H1 (cell line): ENCODE data around the gene HSPA1L.

Source experiments
- BCL11A ChIP-seq, 2 experiments: IDR thresholded peaks; one replicate each; pipeline ENCODE4 v1.6.1; 2011; ENCODE audit warnings: low read depth in 2 of 2, low read length in 2 of 2, mild to moderate bottlenecking in 2 of 2
- CEBPB ChIP-seq: IDR thresholded peaks from 2 replicates; pipeline ENCODE4 v1.6.1; 2012; ENCODE audit warnings: low read depth, low read length
- CHD2 ChIP-seq: IDR thresholded peaks from 2 replicates; pipeline ENCODE4 v1.6.1; 2012; ENCODE audit warnings: low read length, improper control_type of control experiment
- GTF2F1 ChIP-seq: IDR thresholded peaks from 2 replicates; pipeline ENCODE4 v1.6.1; 2012; ENCODE audit warnings: low read depth, low read length, improper control_type of control experiment, borderline replicate concordance
- MAFK ChIP-seq: IDR thresholded peaks from 2 replicates; pipeline ENCODE4 v1.6.1; 2012; ENCODE audit warnings: low read depth, mild to moderate bottlenecking, improper control_type of control experiment, low read length
- POLR2A ChIP-seq, 2 experiments: IDR thresholded peaks; 1 replicate in 1 of 2; 2 replicates in 1 of 2; pipeline ENCODE4 v1.6.1; 2011; ENCODE audit warnings: low read depth in 2 of 2, low read length in 2 of 2, mild to moderate bottlenecking in 2 of 2; ENCODE audit errors: control extremely low read depth in 1 of 2
- POLR2AphosphoS5 ChIP-seq: IDR thresholded peaks from 2 replicates; pipeline ENCODE4 v1.6.1; 2011; ENCODE audit warnings: low read depth, low read length
- TF ChIP-seq, protein P1 (sequence below), 3 experiments: IDR thresholded peaks; 1 replicate in 2 of 3; 2 replicates in 1 of 3; pipeline versions ENCODE4 v1.5.1 to v1.6.1; 2011; ENCODE audit warnings: low read length in 3 of 3, mild to moderate bottlenecking in 3 of 3, inconsistent platforms in 2 of 3, low read depth in 1 of 3, moderate library complexity in 1 of 3; ENCODE audit not compliant: insufficient read depth in 1 of 3; ENCODE audit errors: control extremely low read depth in 1 of 3
- TF ChIP-seq, protein P2 (sequence below): IDR thresholded peaks from 2 replicates; pipeline ENCODE4 v1.6.1; 2012; ENCODE audit warnings: low read length, inconsistent platforms

DNA sequence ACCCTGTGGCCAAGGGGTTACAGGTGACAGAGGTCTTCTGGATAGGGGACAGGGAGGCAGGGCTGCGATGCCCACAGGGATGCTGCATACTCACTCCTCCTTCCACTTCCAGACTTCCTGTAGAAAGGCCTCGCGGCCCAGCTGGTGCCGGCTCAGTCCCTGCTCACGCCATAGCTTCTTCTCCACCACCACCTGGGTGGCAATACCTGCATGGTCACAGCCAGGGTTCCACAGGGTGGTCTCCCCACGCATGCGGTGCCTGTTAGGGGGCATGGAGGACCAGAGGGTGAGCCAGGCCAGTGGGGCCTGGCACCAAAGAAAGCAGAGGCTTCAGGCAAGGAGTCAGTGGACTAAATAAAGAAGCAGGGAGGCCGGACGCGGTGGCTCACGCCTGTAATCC, 29.6 kb downstream of the HSPA1L start:
- no peak for TF ChIP-seq GTF2F1
- TF ChIP-seq POLR2AphosphoS5 = no peak
- TF ChIP-seq, protein P1, sequence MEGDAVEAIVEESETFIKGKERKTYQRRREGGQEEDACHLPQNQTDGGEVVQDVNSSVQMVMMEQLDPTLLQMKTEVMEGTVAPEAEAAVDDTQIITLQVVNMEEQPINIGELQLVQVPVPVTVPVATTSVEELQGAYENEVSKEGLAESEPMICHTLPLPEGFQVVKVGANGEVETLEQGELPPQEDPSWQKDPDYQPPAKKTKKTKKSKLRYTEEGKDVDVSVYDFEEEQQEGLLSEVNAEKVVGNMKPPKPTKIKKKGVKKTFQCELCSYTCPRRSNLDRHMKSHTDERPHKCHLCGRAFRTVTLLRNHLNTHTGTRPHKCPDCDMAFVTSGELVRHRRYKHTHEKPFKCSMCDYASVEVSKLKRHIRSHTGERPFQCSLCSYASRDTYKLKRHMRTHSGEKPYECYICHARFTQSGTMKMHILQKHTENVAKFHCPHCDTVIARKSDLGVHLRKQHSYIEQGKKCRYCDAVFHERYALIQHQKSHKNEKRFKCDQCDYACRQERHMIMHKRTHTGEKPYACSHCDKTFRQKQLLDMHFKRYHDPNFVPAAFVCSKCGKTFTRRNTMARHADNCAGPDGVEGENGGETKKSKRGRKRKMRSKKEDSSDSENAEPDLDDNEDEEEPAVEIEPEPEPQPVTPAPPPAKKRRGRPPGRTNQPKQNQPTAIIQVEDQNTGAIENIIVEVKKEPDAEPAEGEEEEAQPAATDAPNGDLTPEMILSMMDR (IDR thresholded peaks at IDR 0.05; ENCODE audit: control extremely low read depth in 1 of 3, insufficient read depth in 1 of 3, low read depth in 1 of 3, low read length in 3 of 3) = no peak
- TF ChIP-seq MAFK = no peak
- no peak for TF ChIP-seq POLR2A (IDR thresholded peaks at IDR 0.05; ENCODE audit: control extremely low read depth in 1 of 2, low read depth in 2 of 2, low read length in 2 of 2)
- TF ChIP-seq, protein P2, sequence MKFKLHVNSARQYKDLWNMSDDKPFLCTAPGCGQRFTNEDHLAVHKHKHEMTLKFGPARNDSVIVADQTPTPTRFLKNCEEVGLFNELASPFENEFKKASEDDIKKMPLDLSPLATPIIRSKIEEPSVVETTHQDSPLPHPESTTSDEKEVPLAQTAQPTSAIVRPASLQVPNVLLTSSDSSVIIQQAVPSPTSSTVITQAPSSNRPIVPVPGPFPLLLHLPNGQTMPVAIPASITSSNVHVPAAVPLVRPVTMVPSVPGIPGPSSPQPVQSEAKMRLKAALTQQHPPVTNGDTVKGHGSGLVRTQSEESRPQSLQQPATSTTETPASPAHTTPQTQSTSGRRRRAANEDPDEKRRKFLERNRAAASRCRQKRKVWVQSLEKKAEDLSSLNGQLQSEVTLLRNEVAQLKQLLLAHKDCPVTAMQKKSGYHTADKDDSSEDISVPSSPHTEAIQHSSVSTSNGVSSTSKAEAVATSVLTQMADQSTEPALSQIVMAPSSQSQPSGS = no peak
- no peak for TF ChIP-seq BCL11A (IDR thresholded peaks at IDR 0.05; ENCODE audit: low read depth in 2 of 2, low read length in 2 of 2)
- TF ChIP-seq CHD2 = no peak
- TF ChIP-seq CEBPB = no peak
